A673 (cell line): ENCODE data around the gene NFATC2. TPM values are rescaled to one million over a fixed set of nuclear protein-coding genes. Genes with fewer than 3 reads are reported as not detected.

Source experiments
- BruUV-seq: library from RNA; stranded (reverse); fragments of 400-500 nt; replicated peaks from 2 replicates; lab custom pipeline; 2021; lab: Mats Ljungman, UMichigan
- CTCF ChIA-PET: fragments of 300-600 bp; sonication (Branson Sonifier 250); formaldehyde crosslinking; loops from one replicate; lab custom pipeline; 2022; ENCODE audit warnings: antibody characterized with exemption; lab: Charles Lee
- POLR2A ChIA-PET: fragments of 300-600 bp; sonication (Branson Sonifier 250); formaldehyde crosslinking; loops from one replicate; lab custom pipeline; 2022; ENCODE audit warnings: antibody characterized with exemption; ENCODE audit not compliant: low non-redundant PET; lab: Charles Lee
- DNase-seq: peaks from one replicate; pipeline ENCODE4 v3.0.0-alpha.2; 2015; ENCODE audit warnings: low spot score
- H3K27ac ChIP-seq: fragments of 200-600 bp; sonication (generic); 2 replicates; pipeline ENCODE4 v1.5.1; 2016; ENCODE audit warnings: mixed run types, low read depth, mild to moderate bottlenecking, mixed read lengths, antibody characterized with exemption, low read length; ENCODE audit not compliant: poor library complexity, severe bottlenecking
- H3K27me3 ChIP-seq: fragments of 200-600 bp; sonication (generic); replicated peaks from 2 replicates; pipeline ENCODE4 v1.6.1; 2017; ENCODE audit warnings: mixed run types, low read depth, mild to moderate bottlenecking, mixed read lengths, antibody characterized with exemption, low read length; ENCODE audit not compliant: insufficient read depth, poor library complexity
- H3K36me3 ChIP-seq: fragments of 200-600 bp; sonication (generic); 2 replicates; pipeline ENCODE4 v1.6.1; 2016; ENCODE audit warnings: mixed run types, mild to moderate bottlenecking, mixed read lengths, antibody characterized with exemption, low read length; ENCODE audit not compliant: insufficient read depth, poor library complexity, severe bottlenecking
- H3K4me1 ChIP-seq: fragments of 200-600 bp; sonication (generic); 2 replicates; pipeline ENCODE4 v1.6.1; 2017; ENCODE audit warnings: mixed run types, mild to moderate bottlenecking, mixed read lengths, antibody characterized with exemption, low read length; ENCODE audit not compliant: insufficient read depth, poor library complexity, severe bottlenecking
- H3K4me3 ChIP-seq: fragments of 200-600 bp; sonication (generic); 2 replicates; pipeline ENCODE4 v1.5.1; 2016; ENCODE audit warnings: low read depth, mixed run types, mild to moderate bottlenecking, mixed read lengths, low read length; ENCODE audit not compliant: poor library complexity, severe bottlenecking
- H3K9me3 ChIP-seq: fragments of 200-600 bp; sonication (generic); 2 replicates; pipeline ENCODE4 v1.6.1; 2016; ENCODE audit warnings: mixed run types, low read depth, mild to moderate bottlenecking, mixed read lengths, antibody characterized with exemption, low read length; ENCODE audit not compliant: poor library complexity, severe bottlenecking
- EZH2 ChIP-seq: fragments of 200-600 bp; sonication (generic); IDR thresholded peaks from 2 replicates; pipeline ENCODE4 v1.6.1; 2017; ENCODE audit warnings: borderline replicate concordance, low read depth, mild to moderate bottlenecking, mixed read lengths, antibody characterized with exemption, low read length; ENCODE audit not compliant: poor library complexity, severe bottlenecking
- intact Hi-C: fragments of 100-400 bp; cut with micrococcal nuclease; formaldehyde crosslinking; loops from one replicate; pipeline ENCODE4 v1.10.0; 2022; ENCODE audit not compliant: unreplicated experiment
- total RNA-seq: library from RNA; stranded (reverse); gene quantifications from 2 replicates; pipeline ENCODE4 v1.2.3, GENCODE V29; 2021
- TF ChIP-seq, protein P1 (sequence below): fragments of 300-800, 200-600 bp; sonication (generic); conservative IDR thresholded peaks from 2 replicates; pipeline ENCODE4 v1.5.1; 2017; ENCODE audit warnings: low read depth, mild to moderate bottlenecking, antibody characterized with exemption, low read length, moderate library complexity, mixed read lengths

NFATC2 gene
- total RNA-seq, 1 experiment from 2014 or later, result 0.64 TPM

DNA sequence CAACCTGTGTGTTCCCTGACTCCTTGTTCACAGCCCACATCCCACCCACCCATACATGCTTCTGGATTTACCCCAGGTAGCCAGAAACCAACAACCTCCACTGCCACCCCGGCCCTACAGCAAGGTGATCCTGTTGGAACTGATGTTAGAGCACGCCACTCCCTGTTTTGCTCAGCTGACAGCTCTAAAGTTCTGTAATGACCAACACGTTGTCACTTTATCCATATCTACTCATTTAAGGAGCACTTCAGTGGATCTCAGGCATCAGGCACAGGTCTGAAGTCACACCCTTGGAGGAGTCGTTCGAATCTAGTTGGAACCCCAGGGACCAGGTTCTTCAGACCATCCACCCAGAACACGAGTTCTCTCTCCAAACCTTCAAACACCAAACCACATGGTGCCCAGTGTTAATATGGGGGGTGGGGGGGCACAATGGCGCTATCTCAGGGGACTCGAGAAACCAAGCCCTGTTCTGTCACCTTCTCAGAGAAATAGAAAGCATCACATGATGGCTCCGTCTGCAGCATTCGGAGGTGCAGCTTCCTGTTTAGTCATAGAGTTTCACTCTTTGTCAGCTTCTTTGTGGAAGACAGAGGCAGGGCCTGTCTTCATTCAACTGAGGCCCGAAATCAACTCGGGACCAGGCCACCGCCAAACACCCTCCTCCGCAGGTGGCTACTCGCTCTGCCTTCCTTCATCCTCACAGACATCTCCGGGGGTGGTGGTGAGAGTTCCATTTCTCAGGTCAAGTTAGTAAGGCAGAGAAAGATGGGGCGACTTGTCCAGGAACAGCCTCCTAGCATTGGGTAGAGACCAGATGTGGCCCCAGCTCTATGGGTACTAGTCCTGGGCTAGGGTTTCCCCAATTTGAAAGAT lies 142.2 kb downstream of the NFATC2 start:
- H3K27ac ChIP-seq, result no peak overlapping the region
- no TSS peak for BruUV-seq
- TF ChIP-seq, protein P1, sequence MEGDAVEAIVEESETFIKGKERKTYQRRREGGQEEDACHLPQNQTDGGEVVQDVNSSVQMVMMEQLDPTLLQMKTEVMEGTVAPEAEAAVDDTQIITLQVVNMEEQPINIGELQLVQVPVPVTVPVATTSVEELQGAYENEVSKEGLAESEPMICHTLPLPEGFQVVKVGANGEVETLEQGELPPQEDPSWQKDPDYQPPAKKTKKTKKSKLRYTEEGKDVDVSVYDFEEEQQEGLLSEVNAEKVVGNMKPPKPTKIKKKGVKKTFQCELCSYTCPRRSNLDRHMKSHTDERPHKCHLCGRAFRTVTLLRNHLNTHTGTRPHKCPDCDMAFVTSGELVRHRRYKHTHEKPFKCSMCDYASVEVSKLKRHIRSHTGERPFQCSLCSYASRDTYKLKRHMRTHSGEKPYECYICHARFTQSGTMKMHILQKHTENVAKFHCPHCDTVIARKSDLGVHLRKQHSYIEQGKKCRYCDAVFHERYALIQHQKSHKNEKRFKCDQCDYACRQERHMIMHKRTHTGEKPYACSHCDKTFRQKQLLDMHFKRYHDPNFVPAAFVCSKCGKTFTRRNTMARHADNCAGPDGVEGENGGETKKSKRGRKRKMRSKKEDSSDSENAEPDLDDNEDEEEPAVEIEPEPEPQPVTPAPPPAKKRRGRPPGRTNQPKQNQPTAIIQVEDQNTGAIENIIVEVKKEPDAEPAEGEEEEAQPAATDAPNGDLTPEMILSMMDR, result no peak
- TF ChIP-seq EZH2, result no peak
- intact Hi-C loops, result no loop called here
- CTCF ChIA-PET, result no interaction called here
- H3K4me1 ChIP-seq, result peaks cover 4% of the 10 kb centered on the region
- DNase-seq, result no peak
- H3K27me3 ChIP-seq, result no peaks in the 10 kb centered on the region
- H3K36me3 ChIP-seq, result no peaks in the 10 kb centered on the region
- H3K4me3 ChIP-seq, result no peak overlapping the region
- POLR2A ChIA-PET, result no interaction called here
- no peaks in the 10 kb centered on the region for H3K9me3 ChIP-seq

DNA sequence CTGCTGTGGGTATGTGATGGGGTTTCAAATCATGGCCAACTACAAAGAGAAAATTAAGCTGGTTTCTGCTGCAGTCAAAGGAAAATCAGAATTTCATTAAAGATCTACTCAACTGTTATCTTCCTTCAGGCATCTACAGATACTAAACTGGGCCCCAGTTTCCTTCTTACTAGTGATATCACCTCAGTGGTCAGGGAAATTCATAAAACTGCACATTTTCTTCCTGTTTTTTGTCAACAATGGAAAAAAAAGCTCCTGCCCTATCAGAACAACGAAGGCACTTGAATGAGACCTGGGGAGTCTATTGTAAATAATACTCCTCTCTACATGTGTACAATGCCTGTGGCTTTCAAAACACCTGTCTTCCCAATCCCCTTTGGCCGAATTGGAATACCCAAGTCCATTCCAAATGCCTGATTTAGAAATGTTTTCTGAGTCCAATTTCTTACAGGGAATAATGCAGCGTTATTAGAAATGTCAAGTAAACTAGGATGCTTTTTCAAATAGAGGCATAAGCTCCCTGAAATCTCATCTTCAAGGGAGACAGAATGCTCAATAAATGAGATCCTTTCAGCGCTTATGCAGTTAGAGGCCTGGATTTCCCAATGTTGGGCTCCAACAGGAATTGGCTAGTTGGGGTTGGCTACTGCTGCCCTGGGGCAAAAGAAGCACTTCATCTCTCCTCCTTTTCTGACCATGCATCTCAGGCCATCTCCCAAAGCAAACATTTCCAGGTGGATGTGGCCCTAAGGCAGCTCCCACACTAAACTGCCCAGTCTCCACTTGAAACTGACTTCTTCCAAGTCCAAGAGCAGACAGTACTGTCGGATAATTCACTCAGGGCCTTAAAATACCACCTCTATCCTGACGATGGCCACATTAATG lies 143.3 kb downstream of the NFATC2 start:
- no peak for TF ChIP-seq EZH2
- TF ChIP-seq, protein P1, result no peak
- Histone ChIP-seq H3K27ac (no peak overlapping the region), H3K27me3 (no peaks in the 10 kb centered on the region), H3K36me3 (no peaks in the 10 kb centered on the region), H3K9me3 (no peaks in the 10 kb centered on the region), H3K4me1 (peaks cover 4% of the 10 kb centered on the region), H3K4me3 (no peak overlapping the region)
- intact Hi-C loops, result no loop called here
- BruUV-seq, result no TSS peak
- CTCF ChIA-PET, result no interaction called here
- no peak for DNase-seq
- POLR2A ChIA-PET, result no interaction called here

DNA sequence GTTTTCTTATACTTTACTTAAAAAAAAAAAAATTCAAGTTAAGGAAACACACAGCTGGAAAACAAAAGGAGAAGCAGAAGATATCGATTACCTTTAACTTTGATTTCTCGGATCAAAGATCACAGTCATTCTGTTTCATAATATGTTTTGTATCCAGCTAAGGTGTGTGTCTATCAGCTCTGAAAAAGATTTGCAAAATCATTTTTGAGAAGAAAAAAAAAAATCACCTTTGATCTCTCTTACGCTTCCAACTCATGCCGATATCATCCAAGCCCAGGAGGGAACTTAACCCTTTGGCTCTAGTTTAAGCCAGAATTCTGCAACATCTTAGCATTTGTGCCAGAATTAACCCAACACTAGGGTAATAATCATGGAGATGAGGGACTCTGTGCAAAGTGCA lies 144.0 kb downstream of the NFATC2 start:
- POLR2A ChIA-PET, result no interaction called here

More for the DNA sequence above, 144.0 kb downstream of the NFATC2 start:
- no peaks in the 10 kb centered on the region for H3K36me3 ChIP-seq
- CTCF ChIA-PET, result no interaction called here
- no peaks in the 10 kb centered on the region for H3K27me3 ChIP-seq
- TF ChIP-seq, protein P1, result no peak
- no peak for TF ChIP-seq EZH2
- H3K4me1 ChIP-seq, result peaks cover 4% of the 10 kb centered on the region
- intact Hi-C loops, result no loop called here
- no peak for DNase-seq
- H3K9me3 ChIP-seq, result no peaks in the 10 kb centered on the region
- no TSS peak for BruUV-seq
- no peak overlapping the region for H3K27ac ChIP-seq
- H3K4me3 ChIP-seq, result no peak overlapping the region
